SK-N-SH (cell line): ENCODE results near the gene RAI1. TPM values are rescaled to one million over a fixed set of nuclear protein-coding genes. Genes with fewer than 3 reads are reported as not detected.

Experiments
- CTCF ChIA-PET: fragments of 300-600, 350-600 bp; formaldehyde crosslinking; extraction: SDS; loops from one replicate; lab custom pipeline; 2021; lab: Yijun Ruan, JAX
- POLR2A ChIA-PET: fragments of 350-600 bp; sonication (Branson Sonifier 250); formaldehyde crosslinking; extraction: SDS; loops from one replicate; lab custom pipeline; 2020; ENCODE audit warnings: antibody characterized with exemption, inconsistent platforms; lab: Yijun Ruan, JAX
- DNase-seq: peaks from one replicate; pipeline ENCODE4 v3.0.0; 2012
- H2AFZ ChIP-seq: fragments of 200-600 bp; sonication (generic); 2 replicates; pipeline ENCODE4 v1.8.1; 2016; ENCODE audit warnings: antibody characterized with exemption, mild to moderate bottlenecking, low read depth
- H3F3A ChIP-seq: fragments of 200-600 bp; sonication (generic); replicated peaks from 2 replicates; pipeline ENCODE3; 2016; ENCODE audit warnings: antibody characterized with exemption, mild to moderate bottlenecking; ENCODE audit not compliant: insufficient read depth
- H3K27ac ChIP-seq, 2 experiments: fragments of 200-500 bp in 1 of 2; fragments of 200-600 bp in 1 of 2; sonication (Bioruptor generic) in 1 of 2; sonication (generic), shearing (Covaris generic) in 1 of 2; 2 replicates each; pipeline versions ENCODE4 v1.5.1 to v1.6.1; 2014 to 2016; ENCODE audit warnings: low read depth in 2 of 2, inconsistent platforms in 1 of 2, low read length in 1 of 2, mild to moderate bottlenecking in 1 of 2, mixed read lengths in 1 of 2
- H3K27me3 ChIP-seq: fragments of 200-600 bp; sonication (generic), shearing (Covaris generic); 2 replicates; pipeline ENCODE4 v1.6.1; 2016; ENCODE audit warnings: mixed run types; ENCODE audit not compliant: insufficient read depth
- H3K36me3 ChIP-seq, 2 experiments: fragments of 200-500 bp in 1 of 2; fragments of 200-600 bp in 1 of 2; sonication (Bioruptor generic) in 1 of 2; sonication (generic) in 1 of 2; replicated peaks in 1 of 2; 2 replicates each; pipeline versions ENCODE3 to v1.5.1; 2014 to 2016; ENCODE audit warnings: low read length in 1 of 2, mild to moderate bottlenecking in 1 of 2; ENCODE audit not compliant: insufficient read depth in 2 of 2, control insufficient read depth in 1 of 2
- H3K4me1 ChIP-seq, 2 experiments: fragments of 200-500 bp in 1 of 2; fragments of 200-600 bp in 1 of 2; sonication (Bioruptor generic) in 1 of 2; sonication (generic), shearing (Covaris generic) in 1 of 2; 2 replicates each; pipeline versions ENCODE4 v1.5.1 to v1.6.1; 2014 to 2016; ENCODE audit warnings: low read depth in 1 of 2, low read length in 1 of 2, mixed run types in 1 of 2; ENCODE audit not compliant: insufficient read depth in 2 of 2, control insufficient read depth in 1 of 2
- H3K4me2 ChIP-seq: fragments of 200-600 bp; sonication (generic), shearing (Covaris generic); 2 replicates; pipeline ENCODE4 v1.6.1; 2017; ENCODE audit warnings: mixed run types
- H3K4me3 ChIP-seq, 2 experiments: fragments of 200-500 bp in 1 of 2; fragments of 200-600 bp in 1 of 2; sonication (Bioruptor generic) in 1 of 2; sonication (generic), shearing (Covaris generic) in 1 of 2; 2 replicates each; pipeline versions ENCODE4 v1.5.1 to v1.8.1; 2014 to 2016; ENCODE audit warnings: low read depth in 2 of 2, inconsistent platforms in 1 of 2, low read length in 1 of 2, mild to moderate bottlenecking in 1 of 2, mixed read lengths in 1 of 2, moderate library complexity in 1 of 2
- H3K79me2 ChIP-seq: fragments of 200-600 bp; sonication (generic); 2 replicates; pipeline ENCODE4 v1.8.1; 2017; ENCODE audit warnings: mild to moderate bottlenecking; ENCODE audit not compliant: insufficient read depth
- H3K9ac ChIP-seq: fragments of 200-600 bp; sonication (generic); 2 replicates; pipeline ENCODE4 v1.6.1; 2017; ENCODE audit warnings: mixed run types
- H3K9me2 ChIP-seq: fragments of 200-600 bp; sonication (generic); 2 replicates; pipeline ENCODE4 v1.6.1; 2017; ENCODE audit warnings: mixed run types
- H3K9me3 ChIP-seq: fragments of 200-600 bp; sonication (generic); 2 replicates; pipeline ENCODE4 v1.6.1; 2017; ENCODE audit warnings: mixed run types, mild to moderate bottlenecking, moderate library complexity
- H4K20me1 ChIP-seq: fragments of 200-600 bp; sonication (generic); 2 replicates; pipeline ENCODE4 v1.6.1; 2017; ENCODE audit warnings: mild to moderate bottlenecking, mixed run types; ENCODE audit not compliant: insufficient read depth
- FOSL2 ChIP-seq: IDR thresholded peaks from 2 replicates; pipeline ENCODE4 v1.4.0; 2012; ENCODE audit warnings: low read depth, mild to moderate bottlenecking, moderate library complexity, borderline replicate concordance
- GATA2 ChIP-seq: sonication (generic); formaldehyde crosslinking; IDR thresholded peaks from 2 replicates; pipeline ENCODE4 v1.5.0; 2020; ENCODE audit warnings: mild to moderate bottlenecking, missing genetic modification reagents
- JUND ChIP-seq: IDR thresholded peaks from 2 replicates; pipeline ENCODE4 v1.4.0; 2012
- NFIC ChIP-seq: IDR thresholded peaks from 2 replicates; pipeline ENCODE4 v1.4.0; 2012; ENCODE audit warnings: borderline replicate concordance
- NRF1 ChIP-seq: IDR thresholded peaks from 2 replicates; pipeline ENCODE4 v1.6.1; 2012; ENCODE audit warnings: low read depth, mild to moderate bottlenecking, low read length
- RCOR1 ChIP-seq: fragments of 150-350 bp; IDR thresholded peaks from 2 replicates; pipeline ENCODE4 v1.6.1; 2017; ENCODE audit warnings: antibody characterized with exemption, low read length
- RFX5 ChIP-seq: IDR thresholded peaks from 2 replicates; pipeline ENCODE4 v1.6.1; 2012; ENCODE audit warnings: mild to moderate bottlenecking, improper control_type of control experiment, low read length
- SMC3 ChIP-seq: IDR thresholded peaks from 2 replicates; pipeline ENCODE4 v1.6.1; 2012; ENCODE audit warnings: low read depth, low read length, improper control_type of control experiment
- YY1 ChIP-seq: IDR thresholded peaks from 2 replicates; pipeline ENCODE4 v1.4.0; 2012; ENCODE audit warnings: low read depth, mild to moderate bottlenecking
- whole genome bisulfite sequencing: methylation state at CpG from one replicate; pipeline ENCODE4 v1.1.6; 2017; ENCODE audit warnings: low lambda C conversion rate; 5-methylcytosine and 5-hydroxymethylcytosine counted together
- polyA plus RNA-seq, 3 experiments: library from polyadenylated mRNA; depleted of rRNA; stranded (reverse); fragments of >200 nt; gene quantifications; 2 replicates each; pipeline ENCODE4 v1.2.3, GENCODE V29; 2012
- TF ChIP-seq, protein P1 (sequence below): IDR thresholded peaks from 2 replicates; pipeline ENCODE4 v1.6.1; 2012; ENCODE audit warnings: mild to moderate bottlenecking, low read depth, low read length, moderate library complexity
- TF ChIP-seq, protein P2 (sequence below): fragments of 150-350 bp; IDR thresholded peaks from 2 replicates; pipeline ENCODE4 v1.6.1; 2016; ENCODE audit warnings: mild to moderate bottlenecking, low read depth, low read length
- TF ChIP-seq, protein P3 (sequence below): IDR thresholded peaks from 2 replicates; pipeline ENCODE4 v1.4.0; 2012; ENCODE audit warnings: low read depth

Gene RAI1
- polyA plus RNA-seq, 1 of the 3 experiments (the other 2 are of a cell fraction) = 4.7 TPM

DNA sequence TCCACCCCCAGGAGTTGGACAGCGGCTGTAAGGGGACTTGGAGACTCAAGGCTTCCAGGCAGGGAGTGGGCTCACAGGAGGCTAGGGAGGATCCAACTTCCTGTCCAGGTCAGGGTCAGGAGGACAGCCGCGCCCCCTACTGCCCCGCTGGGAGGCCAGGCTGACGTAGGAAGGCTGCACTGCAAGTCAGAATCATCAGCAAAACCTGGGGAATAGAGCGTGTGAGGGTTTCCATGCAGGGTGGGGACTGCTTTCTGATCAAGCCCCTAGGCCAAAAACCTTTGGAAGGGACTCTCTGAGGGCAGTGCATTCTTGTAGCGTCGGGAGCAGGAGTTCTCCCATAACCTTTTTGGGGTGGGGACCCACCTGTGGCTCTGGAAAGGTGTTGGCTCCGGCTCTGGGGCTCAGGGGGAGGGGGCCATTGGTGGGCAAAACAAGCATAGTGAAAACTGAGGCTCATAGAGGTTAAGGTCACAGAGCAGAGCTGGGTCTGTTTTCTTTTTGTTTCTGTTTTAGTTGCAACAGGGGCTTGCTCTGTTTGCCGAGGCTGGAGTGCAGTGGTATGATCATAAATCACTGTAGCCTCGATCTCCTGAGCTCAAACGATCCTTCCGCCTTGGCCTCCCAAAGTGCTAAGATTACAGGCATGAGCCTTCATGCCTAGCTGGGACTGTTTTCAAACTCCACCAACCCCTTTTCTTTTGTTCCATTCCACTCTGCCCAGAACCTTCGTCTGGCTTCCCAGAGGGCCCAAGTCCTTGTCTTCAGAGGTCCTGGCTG is 22.1 kb downstream of the RAI1 start:
- Histone ChIP-seq H3F3A (peaks cover 12% of the 10 kb centered on the region), H3K9me3 (no peaks in the 10 kb centered on the region), H2AFZ (no peak overlapping the region), H3K79me2 (peaks cover 97% of the 10 kb centered on the region), H3K36me3 (no peaks in the 10 kb centered on the region), H3K4me1 (peaks cover 18 to 36% of the 10 kb centered on the region in 2 experiments; a peak in 3 of 4 replicates), H4K20me1 (peaks cover 77% of the 10 kb centered on the region), H3K27me3 (no peaks in the 10 kb centered on the region), H3K27ac (no peak overlapping the region; a peak in 1 of 4 replicates), H3K4me2 (no peak overlapping the region), H3K4me3 (no peak overlapping the region), H3K9me2 (no peaks in the 10 kb centered on the region), H3K9ac (no peak overlapping the region)
- 96% methylated on average over 12 of the region's 14 CpGs for WGBS
- TF ChIP-seq SMC3 (no peak), NFIC (no peak), RFX5 (no peak), FOSL2 (no peak), GATA2 (CRISPR knock-in tag) (no peak), RCOR1 (no peak), NRF1 (no peak), JUND (no peak)
- TF ChIP-seq, protein P1, sequence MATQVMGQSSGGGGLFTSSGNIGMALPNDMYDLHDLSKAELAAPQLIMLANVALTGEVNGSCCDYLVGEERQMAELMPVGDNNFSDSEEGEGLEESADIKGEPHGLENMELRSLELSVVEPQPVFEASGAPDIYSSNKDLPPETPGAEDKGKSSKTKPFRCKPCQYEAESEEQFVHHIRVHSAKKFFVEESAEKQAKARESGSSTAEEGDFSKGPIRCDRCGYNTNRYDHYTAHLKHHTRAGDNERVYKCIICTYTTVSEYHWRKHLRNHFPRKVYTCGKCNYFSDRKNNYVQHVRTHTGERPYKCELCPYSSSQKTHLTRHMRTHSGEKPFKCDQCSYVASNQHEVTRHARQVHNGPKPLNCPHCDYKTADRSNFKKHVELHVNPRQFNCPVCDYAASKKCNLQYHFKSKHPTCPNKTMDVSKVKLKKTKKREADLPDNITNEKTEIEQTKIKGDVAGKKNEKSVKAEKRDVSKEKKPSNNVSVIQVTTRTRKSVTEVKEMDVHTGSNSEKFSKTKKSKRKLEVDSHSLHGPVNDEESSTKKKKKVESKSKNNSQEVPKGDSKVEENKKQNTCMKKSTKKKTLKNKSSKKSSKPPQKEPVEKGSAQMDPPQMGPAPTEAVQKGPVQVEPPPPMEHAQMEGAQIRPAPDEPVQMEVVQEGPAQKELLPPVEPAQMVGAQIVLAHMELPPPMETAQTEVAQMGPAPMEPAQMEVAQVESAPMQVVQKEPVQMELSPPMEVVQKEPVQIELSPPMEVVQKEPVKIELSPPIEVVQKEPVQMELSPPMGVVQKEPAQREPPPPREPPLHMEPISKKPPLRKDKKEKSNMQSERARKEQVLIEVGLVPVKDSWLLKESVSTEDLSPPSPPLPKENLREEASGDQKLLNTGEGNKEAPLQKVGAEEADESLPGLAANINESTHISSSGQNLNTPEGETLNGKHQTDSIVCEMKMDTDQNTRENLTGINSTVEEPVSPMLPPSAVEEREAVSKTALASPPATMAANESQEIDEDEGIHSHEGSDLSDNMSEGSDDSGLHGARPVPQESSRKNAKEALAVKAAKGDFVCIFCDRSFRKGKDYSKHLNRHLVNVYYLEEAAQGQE = no peak
- TF ChIP-seq, protein P2, sequence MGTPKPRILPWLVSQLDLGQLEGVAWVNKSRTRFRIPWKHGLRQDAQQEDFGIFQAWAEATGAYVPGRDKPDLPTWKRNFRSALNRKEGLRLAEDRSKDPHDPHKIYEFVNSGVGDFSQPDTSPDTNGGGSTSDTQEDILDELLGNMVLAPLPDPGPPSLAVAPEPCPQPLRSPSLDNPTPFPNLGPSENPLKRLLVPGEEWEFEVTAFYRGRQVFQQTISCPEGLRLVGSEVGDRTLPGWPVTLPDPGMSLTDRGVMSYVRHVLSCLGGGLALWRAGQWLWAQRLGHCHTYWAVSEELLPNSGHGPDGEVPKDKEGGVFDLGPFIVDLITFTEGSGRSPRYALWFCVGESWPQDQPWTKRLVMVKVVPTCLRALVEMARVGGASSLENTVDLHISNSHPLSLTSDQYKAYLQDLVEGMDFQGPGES = no peak
- POLR2A ChIA-PET = interaction anchor here (0.7 to 1.0 kb wide), 2 partner anchors 72 to 133 kb away, joined by 3 read pairs; partner anchors contain the start of gene SREBF1
- CTCF ChIA-PET = no interaction called here
- DNase-seq = no peak

DNA sequence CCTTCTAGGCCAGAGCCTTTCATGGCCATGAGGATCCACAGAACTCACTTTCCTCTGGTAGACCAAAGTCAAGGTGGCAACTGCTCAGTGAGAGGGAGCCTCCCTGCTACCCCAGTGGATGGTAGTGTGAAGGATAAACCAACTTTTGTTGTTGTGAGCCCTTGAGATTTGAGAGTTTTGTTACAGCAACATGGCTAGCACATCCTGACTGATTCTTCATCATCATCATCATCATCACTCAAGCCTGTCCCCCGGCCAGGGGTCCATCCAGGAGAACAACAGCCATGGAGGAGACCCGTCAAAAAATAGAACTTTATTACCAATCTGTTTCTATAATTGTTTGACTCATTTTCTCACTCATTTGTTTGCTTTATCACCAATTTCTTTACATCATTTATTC is 23.7 kb downstream of the RAI1 start:
- CTCF ChIA-PET = no interaction called here

More for the DNA sequence above, 23.7 kb downstream of the RAI1 start:
- H3K79me2 ChIP-seq = peaks cover 90% of the 10 kb centered on the region
- peaks cover 69% of the 10 kb centered on the region for H4K20me1 ChIP-seq
- H3F3A ChIP-seq = peaks cover 13% of the 10 kb centered on the region
- POLR2A ChIA-PET = no interaction called here
- H2AFZ ChIP-seq = no peak overlapping the region
- no peak for DNase-seq
- H3K4me3 ChIP-seq = no peak overlapping the region
- peaks cover 2 to 25% of the 10 kb centered on the region in 2 experiments; a peak in 2 of 4 replicates for H3K4me1 ChIP-seq
- WGBS = 100% methylated on average over 2 of the region's 2 CpGs
- H3K9me3 ChIP-seq = no peaks in the 10 kb centered on the region
- no peaks in the 10 kb centered on the region for H3K36me3 ChIP-seq
- no peaks in the 10 kb centered on the region for H3K27me3 ChIP-seq
- H3K9me2 ChIP-seq = no peaks in the 10 kb centered on the region
- no peak overlapping the region for H3K9ac ChIP-seq
- no peak overlapping the region for H3K27ac ChIP-seq
- H3K4me2 ChIP-seq = no peak overlapping the region
- TF ChIP-seq, protein P3, sequence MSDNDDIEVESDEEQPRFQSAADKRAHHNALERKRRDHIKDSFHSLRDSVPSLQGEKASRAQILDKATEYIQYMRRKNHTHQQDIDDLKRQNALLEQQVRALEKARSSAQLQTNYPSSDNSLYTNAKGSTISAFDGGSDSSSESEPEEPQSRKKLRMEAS = no peak
- TF ChIP-seq SMC3 (no peak), YY1 (no peak)
- TF ChIP-seq, all 33 proteins: peak for 0
